IMR-90 (cell line): ENCODE measurements around the gene LZTFL1. TPM values are rescaled to one million over a fixed set of nuclear protein-coding genes. Genes with fewer than 3 reads are reported as not detected.

Experiments
- ATAC-seq: fragments of 200-7000 bp; cut with Tn5 transposase; 2 replicates; pipeline ENCODE4 v1.9.1; 2020; ENCODE audit warnings: low read depth, mild to moderate bottlenecking, moderate library complexity
- BruUV-seq: library from RNA; stranded (reverse); fragments of 400-500 nt; replicated peaks from 2 replicates; lab custom pipeline; 2021; lab: Mats Ljungman, UMichigan
- CTCF ChIA-PET: fragments of 300-600 bp; formaldehyde crosslinking; extraction: SDS; loops from one replicate; lab custom pipeline; 2021; ENCODE audit warnings: antibody characterized with exemption; lab: Yijun Ruan, JAX
- POLR2A ChIA-PET: fragments of 300-600 bp; sonication (Branson Sonifier 250); formaldehyde crosslinking; loops from one replicate; lab custom pipeline; 2022; ENCODE audit warnings: antibody characterized with exemption; ENCODE audit not compliant: unreplicated experiment; lab: Charles Lee
- DNase-seq: peaks from one replicate; pipeline ENCODE4 v3.0.0; 2013
- H2AFZ ChIP-seq: replicated peaks from 2 replicates; pipeline ENCODE3; 2013; ENCODE audit warnings: low read length, mild to moderate bottlenecking; ENCODE audit not compliant: poor library complexity
- H2AK5ac ChIP-seq: 2 replicates; pipeline ENCODE4 v1.6.1; 2013; ENCODE audit warnings: low read depth, low read length, inconsistent platforms
- H2AK9ac ChIP-seq: replicated peaks from 2 replicates; pipeline ENCODE3; 2013; ENCODE audit warnings: mild to moderate bottlenecking, low read depth, low read length, moderate library complexity; ENCODE audit not compliant: poor library complexity
- H2BK120ac ChIP-seq: 2 replicates; pipeline ENCODE4 v1.6.1; 2013; ENCODE audit warnings: low read depth, low read length, inconsistent platforms
- H2BK15ac ChIP-seq: 3 replicates; pipeline ENCODE4 v1.6.1; 2013; ENCODE audit warnings: low read depth, low read length, inconsistent platforms
- H2BK20ac ChIP-seq: 2 replicates; pipeline ENCODE4 v1.6.1; 2013; ENCODE audit warnings: low read depth, mild to moderate bottlenecking, inconsistent platforms, low read length, moderate library complexity
- H2BK5ac ChIP-seq: 2 replicates; pipeline ENCODE4 v1.6.1; 2013; ENCODE audit warnings: mild to moderate bottlenecking, low read depth, low read length, inconsistent platforms; ENCODE audit not compliant: poor library complexity, severe bottlenecking
- H3K14ac ChIP-seq: replicated peaks from 2 replicates; pipeline ENCODE4 v1.6.1; 2013; ENCODE audit warnings: low read depth, low read length, inconsistent platforms
- H3K18ac ChIP-seq: 2 replicates; pipeline ENCODE4 v1.6.1; 2013; ENCODE audit warnings: low read depth, low read length, control low read depth
- H3K23ac ChIP-seq: 2 replicates; pipeline ENCODE4 v1.6.1; 2013; ENCODE audit warnings: low read depth, low read length, inconsistent platforms
- H3K27ac ChIP-seq: 2 replicates; pipeline ENCODE4 v1.5.1; 2013; ENCODE audit warnings: mild to moderate bottlenecking, control low read depth, low read length; ENCODE audit not compliant: insufficient read depth
- H3K27me3 ChIP-seq: 2 replicates; pipeline ENCODE4 v1.6.1; 2013; ENCODE audit warnings: low read length; ENCODE audit not compliant: control insufficient read depth, insufficient read depth
- H3K36me3 ChIP-seq: 2 replicates; pipeline ENCODE4 v1.6.1; 2013; ENCODE audit warnings: low read length, mixed read lengths; ENCODE audit not compliant: control insufficient read depth, insufficient read depth
- H3K4ac ChIP-seq: 2 replicates; pipeline ENCODE4 v1.6.1; 2013; ENCODE audit warnings: low read depth, low read length, inconsistent platforms
- H3K4me1 ChIP-seq: 2 replicates; pipeline ENCODE4 v1.6.1; 2013; ENCODE audit warnings: low read length, mixed read lengths; ENCODE audit not compliant: control insufficient read depth, insufficient read depth
- H3K4me2 ChIP-seq: 2 replicates; pipeline ENCODE4 v1.6.1; 2013; ENCODE audit warnings: low read depth, mild to moderate bottlenecking, control low read depth, low read length, moderate library complexity
- H3K4me3 ChIP-seq: 2 replicates; pipeline ENCODE4 v1.5.1; 2013; ENCODE audit warnings: low read depth, mild to moderate bottlenecking, control low read depth, low read length, moderate library complexity; ENCODE audit not compliant: insufficient read depth
- H3K56ac ChIP-seq: 2 replicates; pipeline ENCODE4 v1.6.1; 2013; ENCODE audit warnings: low read length, inconsistent platforms; ENCODE audit not compliant: insufficient read depth; ENCODE audit errors: extremely low read depth
- H3K79me1 ChIP-seq, 2 experiments: 2 replicates each; pipeline ENCODE4 v1.6.1; 2013; ENCODE audit warnings: low read length in 2 of 2, inconsistent platforms in 1 of 2, low read depth in 1 of 2
- H3K9ac ChIP-seq: 2 replicates; pipeline ENCODE4 v1.6.1; 2013; ENCODE audit warnings: low read depth, low read length, control low read depth
- H3K9me1 ChIP-seq: 2 replicates; pipeline ENCODE4 v1.6.1; 2013; ENCODE audit warnings: low read length, inconsistent platforms; ENCODE audit not compliant: insufficient read depth
- H3K9me3 ChIP-seq: 2 replicates; pipeline ENCODE4 v1.6.1; 2013; ENCODE audit warnings: low read length; ENCODE audit not compliant: control insufficient read depth, insufficient read depth
- H4K20me1 ChIP-seq: 2 replicates; pipeline ENCODE4 v1.6.1; 2013; ENCODE audit warnings: low read length, inconsistent platforms; ENCODE audit not compliant: insufficient read depth
- H4K5ac ChIP-seq: 2 replicates; pipeline ENCODE4 v1.6.1; 2013; ENCODE audit warnings: mild to moderate bottlenecking, low read depth, low read length, control low read depth
- H4K8ac ChIP-seq, 2 experiments: 2 replicates each; pipeline ENCODE4 v1.6.1; 2013; ENCODE audit warnings: low read depth in 2 of 2, low read length in 2 of 2, control low read depth in 1 of 2, inconsistent platforms in 1 of 2
- H4K91ac ChIP-seq: 2 replicates; pipeline ENCODE4 v1.6.1; 2013; ENCODE audit warnings: low read depth, low read length, inconsistent platforms; ENCODE audit not compliant: insufficient read depth
- BHLHE40 ChIP-seq: fragments of 150-350 bp; IDR thresholded peaks from 2 replicates; pipeline ENCODE4 v1.6.1; 2016; ENCODE audit warnings: mild to moderate bottlenecking, low read depth, low read length
- CEBPB ChIP-seq: IDR thresholded peaks from 2 replicates; pipeline ENCODE4 v1.6.1; 2012; ENCODE audit warnings: low read depth, low read length, improper control_type of control experiment
- CHD1 ChIP-seq: IDR thresholded peaks from 2 replicates; pipeline ENCODE4 v1.6.1; 2012; ENCODE audit warnings: low read depth, low read length, improper control_type of control experiment
- MAZ ChIP-seq: IDR thresholded peaks from 2 replicates; pipeline ENCODE4 v1.6.1; 2012; ENCODE audit warnings: low read depth, mild to moderate bottlenecking, low read length, improper control_type of control experiment, moderate library complexity, borderline replicate concordance
- WGBS, 2 experiments: methylation state at CpG; one replicate each; pipeline versions ENCODE4 v1.1.5 to v1.1.7; 2013; ENCODE audit warnings: missing lambda C conversion rate in 2 of 2; ENCODE audit not compliant: insufficient read length in 1 of 2; ENCODE audit errors: extremely low coverage in 2 of 2; 5-methylcytosine and 5-hydroxymethylcytosine counted together
- dilution Hi-C: fragments of 300-500 bp; cut with HindIII; formaldehyde crosslinking; loops from one replicate; pipeline ENCODE4 v1.14.3; 2018; ENCODE audit warnings: low sequenced_read_pairs; ENCODE audit not compliant: unreplicated experiment
- in situ Hi-C: fragments of 300-500 bp; cut with MboI; formaldehyde crosslinking; loops from 3 replicates; pipeline ENCODE4 v1.14.3; 2019; ENCODE audit warnings: low sequenced_read_pairs, inconsistent platforms, mixed read lengths
- intact Hi-C: fragments of 100-400 bp; cut with micrococcal nuclease; formaldehyde crosslinking; loops from 2 replicates; pipeline ENCODE4 v1.10.0; 2022
- polyA plus RNA-seq, 3 experiments: library from polyadenylated mRNA; depleted of rRNA; stranded (reverse); fragments of >200 nt; gene quantifications; 2 replicates each; pipeline ENCODE4 v1.2.3, GENCODE V29; 2012; ENCODE audit warnings: low replicate concordance in 1 of 3
- total RNA-seq: library from RNA; depleted of rRNA; stranded (reverse); fragments of >200 nt; gene quantifications from 2 replicates; pipeline ENCODE4 v1.2.3, GENCODE V29; 2012

The LZTFL1 gene
- total and polyA plus RNA-seq, 2 of the 4 experiments (the other 2 are of a cell fraction), result 10.3 to 10.4 TPM

DNA sequence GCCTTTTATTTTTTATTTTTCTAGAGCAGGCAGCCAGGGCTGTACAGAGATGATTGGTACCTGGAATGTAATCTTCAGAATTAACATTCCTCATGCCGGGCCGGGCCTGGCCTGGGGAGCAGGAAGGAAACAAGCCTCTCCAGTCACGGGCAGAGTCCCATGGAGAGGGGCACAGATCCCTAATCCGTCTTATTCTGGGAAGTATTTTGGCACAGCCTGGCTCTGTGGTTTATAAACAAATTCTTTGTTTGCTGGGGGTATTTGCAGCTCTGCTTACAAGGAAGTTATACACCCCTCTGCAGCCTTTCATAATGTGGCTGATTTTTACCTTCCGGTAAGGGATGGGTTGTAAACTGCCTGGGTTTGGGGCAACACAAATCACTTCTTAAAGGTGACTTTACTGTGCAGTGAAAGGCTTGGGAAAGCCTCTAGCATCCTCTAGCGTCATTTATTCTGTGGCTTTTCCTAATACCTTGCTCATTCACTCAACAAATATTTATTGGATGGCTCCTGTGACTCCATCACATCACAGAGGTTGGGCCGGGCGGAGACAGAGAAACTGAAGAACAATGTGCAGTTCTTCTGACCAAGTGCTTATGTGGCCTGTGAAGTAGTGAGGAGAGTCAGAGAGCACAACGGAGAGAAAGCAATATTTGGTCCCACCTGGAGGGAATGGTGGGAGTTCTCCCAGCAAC is 48.3 kb downstream of the LZTFL1 start:
- H3K79me1 ChIP-seq, result no peaks in the 10 kb centered on the region
- CTCF ChIA-PET, result no interaction called here
- H2AFZ ChIP-seq, result no peak overlapping the region
- BruUV-seq, result no TSS peak
- no peak overlapping the region for H3K23ac ChIP-seq
- H3K27ac ChIP-seq, result no peak overlapping the region
- H2BK20ac ChIP-seq, result no peak overlapping the region
- no CpG with 5 or more reads among the region's 9 CpGs for WGBS, 2 experiments
- dilution Hi-C loops (no loop called here), intact Hi-C loops (no loop called here), in situ Hi-C loops (no loop called here)
- H3K27me3 ChIP-seq, result peaks cover 80% of the 10 kb centered on the region
- no peak overlapping the region for H2AK9ac ChIP-seq
- no peaks in the 10 kb centered on the region for H3K36me3 ChIP-seq
- H2BK15ac ChIP-seq, result no peak overlapping the region
- no peak overlapping the region for H3K9ac ChIP-seq
- H3K9me1 ChIP-seq, result no peaks in the 10 kb centered on the region
- no peak overlapping the region for H4K91ac ChIP-seq
- TF ChIP-seq CEBPB (no peak), MAZ (no peak), CHD1 (no peak), BHLHE40 (no peak)
- DNase-seq (no peak), ATAC-seq (0 out of 2 replicates have a peak, but pooled peaks have one; percentile 42)
- H3K14ac ChIP-seq, result no peak overlapping the region
- POLR2A ChIA-PET, result no interaction called here
- H3K56ac ChIP-seq, result no peak overlapping the region
- no peak overlapping the region for H3K18ac ChIP-seq
- peaks cover 5% of the 10 kb centered on the region; the same call in 1 of the 2 replicates for H3K4me1 ChIP-seq
- H4K8ac ChIP-seq, result no peak overlapping the region
- H3K4ac ChIP-seq, result no peak overlapping the region
- H2BK5ac ChIP-seq, result no peak overlapping the region
- H4K20me1 ChIP-seq, result no peaks in the 10 kb centered on the region; the same call in none of the 2 replicates
- no peak overlapping the region for H3K4me2 ChIP-seq
- no peak overlapping the region for H3K4me3 ChIP-seq
- H3K9me3 ChIP-seq, result peaks cover 6% of the 10 kb centered on the region
- no peak overlapping the region for H2AK5ac ChIP-seq
- H2BK120ac ChIP-seq, result no peak overlapping the region
- H4K5ac ChIP-seq, result no peak overlapping the region
